Measurements from ENCODE around the gene OR10A2.

Gene OR10A2

GRCh38 chr11:6825231-6825744 is 37.6 kb upstream of the OR10A2 start:
- no peaks in the 10 kb centered on the region for H3K27me3 ChIP-seq (replicated peaks; ENCODE audit: control insufficient read depth, insufficient read depth, low read length)
- no peak overlapping the region for H3K4me3 ChIP-seq (replicated peaks; ENCODE audit: low read depth, low read length)
- DNase-seq (ENCODE audit: extremely low read depth, insufficient read length): no peak
- H3K36me3 ChIP-seq (ENCODE audit: control insufficient read depth, insufficient read depth, low read length): no peaks in the 10 kb centered on the region
- no peak for TF ChIP-seq CTCF (IDR thresholded peaks at IDR 0.05; ENCODE audit: insufficient read depth, low read length, poor library complexity, severe bottlenecking)

- H3K27me3 ChIP-seq (replicated peaks; ENCODE audit: control insufficient read depth, insufficient read depth, low read length): no peaks in the 10 kb centered on the region
- H3K36me3 ChIP-seq (ENCODE audit: control insufficient read depth, insufficient read depth, low read length): no peaks in the 10 kb centered on the region
- no peak for DNase-seq (ENCODE audit: extremely low read depth, insufficient read length)
- no peak for TF ChIP-seq CTCF (IDR thresholded peaks at IDR 0.05; ENCODE audit: insufficient read depth, low read length, poor library complexity, severe bottlenecking)
- H3K4me3 ChIP-seq (replicated peaks; ENCODE audit: low read depth, low read length): no peak overlapping the region
These were observed 34.8 kb upstream of the OR10A2 start for GRCh38 chr11:6828103-6828502.

- DNase-seq (ENCODE audit: extremely low read depth, insufficient read length): no peak
- H3K27me3 ChIP-seq (replicated peaks; ENCODE audit: control insufficient read depth, insufficient read depth, low read length): no peaks in the 10 kb centered on the region
These were observed 29.5 kb upstream of the OR10A2 start for GRCh38 chr11:6833356-6833755.

GRCh38 chr11:6834021-6834420 is 28.8 kb upstream of the OR10A2 start:
- no peak for DNase-seq (ENCODE audit: extremely low read depth, insufficient read length)
- TF ChIP-seq CTCF (IDR thresholded peaks at IDR 0.05; ENCODE audit: insufficient read depth, low read length, poor library complexity, severe bottlenecking): no peak
- H3K27me3 ChIP-seq (replicated peaks; ENCODE audit: control insufficient read depth, insufficient read depth, low read length): no peaks in the 10 kb centered on the region
- H3K36me3 ChIP-seq (ENCODE audit: control insufficient read depth, insufficient read depth, low read length): no peaks in the 10 kb centered on the region
- no peak overlapping the region for H3K4me3 ChIP-seq (replicated peaks; ENCODE audit: low read depth, low read length)

More at GRCh38 chr11:6833356-6833755, 29.5 kb upstream of the OR10A2 start:
- Histone ChIP-seq H3K36me3 (ENCODE audit: control insufficient read depth, insufficient read depth, low read length) (no peaks in the 10 kb centered on the region), H3K4me3 (replicated peaks; ENCODE audit: low read depth, low read length) (no peak overlapping the region)
- no peak for TF ChIP-seq CTCF (IDR thresholded peaks at IDR 0.05; ENCODE audit: insufficient read depth, low read length, poor library complexity, severe bottlenecking)

GRCh38 chr11:6841694-6842093 is 21.2 kb upstream of the OR10A2 start:
- Histone ChIP-seq H3K36me3 (ENCODE audit: control insufficient read depth, insufficient read depth, low read length) (no peaks in the 10 kb centered on the region), H3K4me3 (replicated peaks; ENCODE audit: low read depth, low read length) (no peak overlapping the region), H3K27me3 (replicated peaks; ENCODE audit: control insufficient read depth, insufficient read depth, low read length) (no peaks in the 10 kb centered on the region)
- peak; percentile 26 for DNase-seq (ENCODE audit: extremely low read depth, insufficient read length)
- no peak for TF ChIP-seq CTCF (IDR thresholded peaks at IDR 0.05; ENCODE audit: insufficient read depth, low read length, poor library complexity, severe bottlenecking)

GRCh38 chr11:6843670-6844069 is 19.2 kb upstream of the OR10A2 start:
- H3K4me3 ChIP-seq (replicated peaks; ENCODE audit: low read depth, low read length): no peak overlapping the region
- H3K27me3 ChIP-seq (replicated peaks; ENCODE audit: control insufficient read depth, insufficient read depth, low read length): no peaks in the 10 kb centered on the region
- TF ChIP-seq CTCF (IDR thresholded peaks at IDR 0.05; ENCODE audit: insufficient read depth, low read length, poor library complexity, severe bottlenecking): no peak
- DNase-seq (ENCODE audit: extremely low read depth, insufficient read length): no peak
- no peaks in the 10 kb centered on the region for H3K36me3 ChIP-seq (ENCODE audit: control insufficient read depth, insufficient read depth, low read length)

Measured in GM06990 (cell line).